ENCODE measurements around the gene CPVL. TPM values are rescaled to one million over a fixed set of nuclear protein-coding genes. Genes with fewer than 3 reads are reported as not detected.

CPVL gene
- total and polyA plus RNA-seq, 2 donors (not counting 1 experiment from before 2014, with no cell fraction given) = 2.6 TPM; not detected in 1

- Histone ChIP-seq H3K36me3 (replicated peaks in 1 of 2; ENCODE audit: control extremely low read depth in 1 of 2, control insufficient read depth in 1 of 2, extremely low read depth in 1 of 2, insufficient read depth in 2 of 2, low read length in 1 of 2) (no peaks in the 10 kb centered on the region), H3K4me3 (ENCODE audit: control extremely low read depth in 1 of 5, extremely low read depth in 1 of 5, insufficient read depth in 1 of 5, low read depth in 2 of 5, low read length in 4 of 5) (no peak overlapping the region), H4K20me1 (ENCODE audit: control insufficient read depth, insufficient read depth, low read length, poor library complexity, severe bottlenecking) (no peaks in the 10 kb centered on the region), H3K4me2 (replicated peaks; ENCODE audit: low read depth, low read length, poor library complexity, severe bottlenecking) (no peak overlapping the region), H3K4me1 (ENCODE audit: control insufficient read depth in 2 of 2, insufficient read depth in 2 of 2, low read length in 2 of 2) (no peaks in the 10 kb centered on the region), H3K9ac (ENCODE audit: low read length) (no peak overlapping the region), H2AFZ (ENCODE audit: insufficient read depth, low read depth, low read length, poor library complexity, severe bottlenecking) (no peak overlapping the region), H3K27me3 (replicated peaks in 1 of 4; ENCODE audit: control extremely low read depth in 1 of 4, control insufficient read depth in 3 of 4, insufficient read depth in 4 of 4, low read length in 3 of 4) (no peaks in the 10 kb centered on the region), H3K27ac (ENCODE audit: low read length in 2 of 2) (no peak overlapping the region), H3K79me2 (ENCODE audit: control insufficient read depth, insufficient read depth, low read length) (no peaks in the 10 kb centered on the region), H3K9me3 (ENCODE audit: control extremely low read depth in 1 of 3, control insufficient read depth in 2 of 3, insufficient read depth in 1 of 3, low read length in 2 of 3) (no peaks in the 10 kb centered on the region)
- WGBS (ENCODE audit: insufficient coverage) = 10% methylated on average over 2 of the region's 2 CpGs
- DNase-seq = no peak
- Mint-ChIP-seq H3K9me3 (ENCODE audit: insufficient read depth) (no peaks in the 10 kb centered on the region), H3K27me3 (peaks cover 40% of the 10 kb centered on the region), H3K4me1 (no peaks in the 10 kb centered on the region), H3K4me3 (no peak overlapping the region), H3K27ac (no peak overlapping the region)
- TF ChIP-seq EZH2 (IDR thresholded peaks at IDR 0.05; ENCODE audit: borderline replicate concordance, insufficient read depth, low read depth, low read length, poor library complexity, severe bottlenecking) (no peak), CTCF (IDR thresholded peaks at IDR 0.05) (no peak)
- no peak for ATAC-seq (ENCODE audit: low read depth)
- POLR2A ChIA-PET = no interaction called here
- intact Hi-C loops (cut with micrococcal nuclease) = no loop called here
- CTCF ChIA-PET = no interaction called here
Measured at GRCh38 chr7:28986765-28987110, 159.6 kb downstream of the CPVL start.

- no peaks in the 10 kb centered on the region for H3K9me3 Mint-ChIP-seq (ENCODE audit: insufficient read depth)
- POLR2A ChIA-PET = no interaction called here
- H3K27me3 Mint-ChIP-seq = peaks cover 43% of the 10 kb centered on the region
- ATAC-seq (ENCODE audit: low read depth) (no peak), DNase-seq (no peak)
- H3K4me1 ChIP-seq (ENCODE audit: control insufficient read depth in 2 of 2, insufficient read depth in 2 of 2, low read length in 2 of 2) = no peaks in the 10 kb centered on the region
- H3K36me3 ChIP-seq (replicated peaks in 1 of 2; ENCODE audit: control extremely low read depth in 1 of 2, control insufficient read depth in 1 of 2, extremely low read depth in 1 of 2, insufficient read depth in 2 of 2, low read length in 1 of 2) = no peaks in the 10 kb centered on the region
- H3K9me3 ChIP-seq (ENCODE audit: control extremely low read depth in 1 of 3, control insufficient read depth in 2 of 3, insufficient read depth in 1 of 3, low read length in 2 of 3) = no peaks in the 10 kb centered on the region
- no peak overlapping the region for H3K27ac Mint-ChIP-seq
- CTCF ChIA-PET = no interaction called here
- H3K27me3 ChIP-seq (replicated peaks in 1 of 4; ENCODE audit: control extremely low read depth in 1 of 4, control insufficient read depth in 3 of 4, insufficient read depth in 4 of 4, low read length in 3 of 4) = no peaks in the 10 kb centered on the region
- H3K4me1 Mint-ChIP-seq = no peaks in the 10 kb centered on the region
- TF ChIP-seq CTCF (IDR thresholded peaks at IDR 0.05) (no peak), EZH2 (IDR thresholded peaks at IDR 0.05; ENCODE audit: borderline replicate concordance, insufficient read depth, low read depth, low read length, poor library complexity, severe bottlenecking) (no peak)
- no peaks in the 10 kb centered on the region for H4K20me1 ChIP-seq (ENCODE audit: control insufficient read depth, insufficient read depth, low read length, poor library complexity, severe bottlenecking)
- no peaks in the 10 kb centered on the region for H3K79me2 ChIP-seq (ENCODE audit: control insufficient read depth, insufficient read depth, low read length)
- 90% methylated on average over 11 of the region's 11 CpGs for WGBS (ENCODE audit: insufficient coverage)
- H3K4me3 Mint-ChIP-seq = no peak overlapping the region
- intact Hi-C loops (cut with micrococcal nuclease) = no loop called here
- no peak overlapping the region for H3K4me3 ChIP-seq (ENCODE audit: control extremely low read depth in 1 of 5, extremely low read depth in 1 of 5, insufficient read depth in 1 of 5, low read depth in 2 of 5, low read length in 4 of 5)
- H3K9ac ChIP-seq (ENCODE audit: low read length) = no peak overlapping the region
- H3K4me2 ChIP-seq (replicated peaks; ENCODE audit: low read depth, low read length, poor library complexity, severe bottlenecking) = no peak overlapping the region
- no peak overlapping the region for H3K27ac ChIP-seq (ENCODE audit: low read length in 2 of 2)
- H2AFZ ChIP-seq (ENCODE audit: insufficient read depth, low read depth, low read length, poor library complexity, severe bottlenecking) = no peak overlapping the region
Measured at GRCh38 chr7:28986028-28986764, 160.1 kb downstream of the CPVL start.

Measured in B cell (primary cell).